Cardiac septum (tissue), 1 donor: Measurements from ENCODE around the gene ISYNA1. TPM values are rescaled to one million over a fixed set of nuclear protein-coding genes. Genes with fewer than 3 reads are reported as not detected.
A peak's percentile ranks its signal among the peaks of the same experiment; 100 is the strongest.

Experiments
- DNase-seq: peaks from one replicate; pipeline ENCODE4 v3.0.0-alpha.2; 2020; ENCODE audit warnings: low spot score
- intact Hi-C: fragments of 100-400 bp; cut with DNase I; formaldehyde crosslinking; loops from one replicate; pipeline ENCODE4 v1.14.0; 2022
- total RNA-seq: library from RNA; stranded (reverse); fragmentation: NEBNext Ultra II Directional; extraction: Animal tissue kit (Norgen Biotek cat#: 25700); gene quantifications from one replicate; pipeline ENCODE4 v1.2.1, GENCODE V29; 2021
- donor health status: DM: no; HTN: no; CAD: no.

Gene ISYNA1
- total RNA-seq, 1 donor from 2014 or later = 32.9 TPM

GRCh38 chr19:18424890-18425514 is 12.9 kb downstream of the ISYNA1 start:
- intact Hi-C loops = no loop called here
- DNase-seq = no peak

- intact Hi-C loops = no loop called here
- no peak for DNase-seq
Observed at GRCh38 chr19:18424122-18424889, 13.6 kb downstream of the ISYNA1 start.

- no peak for DNase-seq
Observed at GRCh38 chr19:18423258-18424020, 14.5 kb downstream of the ISYNA1 start.

GRCh38 chr19:18422530-18423191 is 15.3 kb downstream of the ISYNA1 start:
- no peak for DNase-seq
- intact Hi-C loops = no loop called here

More at GRCh38 chr19:18423258-18424020, 14.5 kb downstream of the ISYNA1 start:
- intact Hi-C loops = no loop called here

- no peak for DNase-seq
Observed at GRCh38 chr19:18421371-18421959, 16.5 kb downstream of the ISYNA1 start.

GRCh38 chr19:18420930-18421329 is 17.0 kb downstream of the ISYNA1 start:
- DNase-seq = no peak
- intact Hi-C loops = no loop called here

More at GRCh38 chr19:18421371-18421959, 16.5 kb downstream of the ISYNA1 start:
- intact Hi-C loops = no loop called here

- DNase-seq = no peak
- intact Hi-C loops = loop anchor here (5.0 to 10.0 kb wide), 3 partner anchors 43 to 215 kb away; partner anchors contain the start of gene RAB3A
Observed at GRCh38 chr19:18419699-18420460, 18.1 kb downstream of the ISYNA1 start.

- intact Hi-C loops = loop anchor here (5.0 to 10.0 kb wide), 3 partner anchors 42 to 214 kb away; partner anchors contain the start of gene RAB3A
- no peak for DNase-seq
Observed at GRCh38 chr19:18419195-18419698, 18.7 kb downstream of the ISYNA1 start, which contains the start of gene SSBP4. Gene SSBP4 (plus strand): TSS chr19:18419398. CDS start chr19:18419649, 251 bp downstream.

- intact Hi-C loops = loop anchor here (5.0 to 10.0 kb wide), 3 partner anchors 41 to 214 kb away; partner anchors contain the start of gene RAB3A
Observed at GRCh38 chr19:18418483-18419194, 19.3 kb downstream of the ISYNA1 start.

GRCh38 chr19:18418029-18418482 is 19.9 kb downstream of the ISYNA1 start:
- intact Hi-C loops = loop anchor here (5.0 to 10.0 kb wide), 3 partner anchors 41 to 213 kb away; partner anchors contain the start of gene RAB3A
- DNase-seq = no peak

More at GRCh38 chr19:18418483-18419194, 19.3 kb downstream of the ISYNA1 start:
- DNase-seq = no peak

GRCh38 chr19:18417250-18418028 is 20.5 kb downstream of the ISYNA1 start:
- peak; percentile 92 for DNase-seq
- intact Hi-C loops = loop anchor here (5.0 to 10.0 kb wide), 3 partner anchors 40 to 213 kb away; partner anchors contain the start of gene RAB3A

GRCh38 chr19:18416778-18417249 is 21.1 kb downstream of the ISYNA1 start:
- intact Hi-C loops = loop anchor here (5.0 to 10.0 kb wide), 3 partner anchors 40 to 212 kb away; partner anchors contain the start of gene RAB3A
- DNase-seq = peak; percentile 92

- peak; percentile 92 for DNase-seq
- intact Hi-C loops = loop anchor here (5.0 to 10.0 kb wide), 3 partner anchors 38 to 211 kb away; partner anchors contain the start of gene RAB3A
Observed at GRCh38 chr19:18415178-18415867, 22.6 kb downstream of the ISYNA1 start.

- intact Hi-C loops = loop anchor here (5.0 to 10.0 kb wide), 3 partner anchors 37 to 210 kb away; partner anchors contain the start of gene RAB3A
- no peak for DNase-seq
Observed at GRCh38 chr19:18414504-18415177, 23.3 kb downstream of the ISYNA1 start.
